Muscle of leg (tissue), 16 donors: ENCODE data around the gene IL22RA2. TPM values are rescaled to one million over a fixed set of nuclear protein-coding genes. Genes with fewer than 3 reads are reported as not detected.
"Not testable (repeated sequence)": the region's sequence is repeated elsewhere in the genome, so short reads cannot be mapped to it uniquely, and the experiment has no call there.

ENCODE experiments used
- DNase-seq: peaks from one replicate; pipeline ENCODE4 v3.0.0; 2013
- H3K27ac ChIP-seq: one replicate; pipeline ENCODE4 v1.5.1; 2013; ENCODE audit warnings: mild to moderate bottlenecking, low read length, control low read depth
- H3K27me3 ChIP-seq: one replicate; pipeline ENCODE4 v1.6.1; 2013; ENCODE audit warnings: low read length; ENCODE audit not compliant: control insufficient read depth, insufficient read depth
- H3K36me3 ChIP-seq: one replicate; pipeline ENCODE4 v1.6.1; 2013; ENCODE audit warnings: low read length; ENCODE audit not compliant: control insufficient read depth, insufficient read depth
- H3K4me1 ChIP-seq: one replicate; pipeline ENCODE4 v1.6.1; 2013; ENCODE audit warnings: low read length; ENCODE audit not compliant: control insufficient read depth, insufficient read depth
- H3K4me3 ChIP-seq: one replicate; pipeline ENCODE4 v1.5.1; 2013; ENCODE audit warnings: low read length, control low read depth
- H3K9me3 ChIP-seq: replicated peaks from 2 replicates; pipeline ENCODE4 v1.6.1; 2013; ENCODE audit warnings: low read depth, low read length; ENCODE audit not compliant: control insufficient read depth
- WGBS: methylation state at CpG from one replicate; pipeline ENCODE4 v1.1.5; 2013; ENCODE audit warnings: missing lambda C conversion rate; ENCODE audit not compliant: insufficient coverage; 5-methylcytosine and 5-hydroxymethylcytosine counted together
- long read RNA-seq, 11 donors: transcript quantifications; one replicate each; lab custom pipeline, GENCODE V29; 2026
- polyA plus RNA-seq, 8 donors: library from polyadenylated mRNA; unstranded; fragments of 120-200 nt; gene quantifications; one replicate each; pipeline versions ENCODE4 v1.2.1 to v1.2.3, GENCODE V29; 2013; ENCODE audit warnings: inconsistent platforms in 1 of 8, low replicate concordance in 1 of 8; ENCODE audit not compliant: insufficient read length in 8 of 8, insufficient read depth in 1 of 8
- total RNA-seq: library from RNA; stranded (reverse); fragments of 120-200 nt; gene quantifications from one replicate; pipeline ENCODE4 v1.2.4, GENCODE V29; 2013

IL22RA2 gene, protein sequence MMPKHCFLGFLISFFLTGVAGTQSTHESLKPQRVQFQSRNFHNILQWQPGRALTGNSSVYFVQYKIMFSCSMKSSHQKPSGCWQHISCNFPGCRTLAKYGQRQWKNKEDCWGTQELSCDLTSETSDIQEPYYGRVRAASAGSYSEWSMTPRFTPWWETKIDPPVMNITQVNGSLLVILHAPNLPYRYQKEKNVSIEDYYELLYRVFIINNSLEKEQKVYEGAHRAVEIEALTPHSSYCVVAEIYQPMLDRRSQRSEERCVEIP
- total RNA-seq (not detected), polyA plus RNA-seq (under 1 TPM in 1 of 8 donors, not detected in 7; 0.23 TPM)
- long read RNA-seq, donor 1 = 0 reads
- long read RNA-seq, donor 2 = 0 reads
- long read RNA-seq, donor 3 = 0 reads
- long read RNA-seq, donor 4 = 0 reads
- long read RNA-seq, donor 5 = 0 reads
- long read RNA-seq, donor 6 = 0 reads
- long read RNA-seq, donor 7 = 0 reads
- long read RNA-seq, donor 8 = 0 reads
- long read RNA-seq, donor 9 = 0 reads
- long read RNA-seq, donor 10 = 0 reads
- long read RNA-seq, donor 11 = 0 reads

DNA sequence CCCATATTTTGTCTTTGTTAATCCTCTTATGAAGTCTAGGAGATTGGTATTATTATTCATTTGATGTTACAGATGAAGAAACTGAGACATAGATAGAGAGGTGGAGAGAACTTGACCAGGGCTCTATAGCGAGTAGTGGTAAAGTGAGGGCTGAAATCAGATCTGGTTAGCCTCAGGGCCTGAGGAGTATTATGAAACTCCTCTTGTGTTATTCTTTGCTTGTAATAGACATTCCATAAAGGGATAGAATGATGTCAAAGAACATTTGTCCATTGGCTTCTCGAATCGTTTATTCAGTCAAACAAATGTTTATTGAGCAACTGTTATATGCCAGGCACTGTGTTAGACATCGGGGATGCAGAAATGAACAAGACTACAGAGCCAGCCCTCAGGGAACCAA is at the start of gene IL22RA2:
TSS of gene IL22RA2 (minus strand) at position 144 of the 400 bp plus-strand sequence. CDS start 11,895 bp downstream, outside the sequence.
- no peaks in the 10 kb centered on the region for H3K9me3 ChIP-seq
- no peaks in the 10 kb centered on the region for H3K27me3 ChIP-seq
- no peak within 1 kb of the TSS for H3K27ac ChIP-seq
- no peak within 1 kb of the TSS for H3K4me3 ChIP-seq
- DNase-seq = no peak
- no peaks in the 10 kb centered on the region for H3K36me3 ChIP-seq
- H3K4me1 ChIP-seq = no peaks in the 10 kb centered on the region
- WGBS = 100% methylated on average over 3 of the region's 4 CpGs

DNA sequence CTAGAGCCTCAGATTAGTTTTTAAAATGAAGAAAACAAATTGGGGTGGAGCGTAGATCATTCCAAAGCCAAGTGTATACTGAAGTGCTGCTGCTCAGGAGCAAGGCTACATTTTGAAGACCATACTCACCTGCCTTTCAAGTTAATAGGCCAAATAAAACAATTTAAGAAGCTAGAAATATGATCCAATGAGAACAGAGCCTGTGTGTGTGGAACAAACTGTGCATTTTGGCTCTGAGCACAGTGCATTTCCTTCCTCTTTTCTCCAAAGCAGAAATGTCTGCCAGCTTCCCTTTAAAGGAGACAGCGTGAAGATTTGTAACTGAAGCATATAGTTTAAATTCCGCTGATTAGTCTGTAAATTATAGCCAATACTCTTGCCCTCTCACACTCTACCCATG is 48.9 kb upstream of the IL22RA2 start:
- H3K4me1 ChIP-seq = peaks cover 20% of the 10 kb centered on the region

DNA sequence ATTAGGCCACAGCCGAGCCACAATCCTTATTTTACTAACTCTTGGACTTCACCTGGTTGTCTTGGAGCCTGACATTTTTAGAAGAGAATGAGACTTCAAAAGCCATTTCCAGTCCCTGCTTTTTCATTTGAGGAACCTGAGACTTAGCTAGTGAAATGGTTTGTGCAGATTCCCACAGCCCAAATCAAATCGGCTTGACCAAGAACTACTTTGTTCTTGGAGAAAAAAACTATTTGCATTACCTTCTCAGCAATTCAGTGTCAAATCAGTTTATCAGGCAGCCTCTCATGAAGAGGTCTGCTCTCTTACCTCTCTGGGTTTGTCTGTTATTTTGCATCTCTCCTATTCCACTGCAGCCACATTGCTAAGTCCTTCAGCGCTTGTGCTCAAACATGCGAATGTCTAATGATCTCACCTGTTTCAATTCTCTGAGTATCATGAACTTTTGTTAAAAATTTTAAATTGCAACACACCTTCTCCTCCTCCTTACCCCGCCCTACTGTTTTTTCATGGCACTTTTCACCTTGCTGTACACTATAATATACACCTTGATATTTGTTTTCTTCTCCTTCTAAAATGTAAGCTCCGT is 46.3 kb upstream of the IL22RA2 start:
- WGBS = 60% methylated on average over 2 of the region's 6 CpGs
- Histone ChIP-seq H3K27ac (peak overlapping the region; percentile 98), H3K27me3 (no peaks in the 10 kb centered on the region), H3K4me1 (peaks cover 27% of the 10 kb centered on the region), H3K4me3 (peak overlapping the region; percentile 84), H3K9me3 (no peaks in the 10 kb centered on the region), H3K36me3 (no peaks in the 10 kb centered on the region)
- DNase-seq = no peak

More for the DNA sequence above, 48.9 kb upstream of the IL22RA2 start:
- DNase-seq = peak; percentile 89
- no CpG with 5 or more reads among the region's 3 CpGs for WGBS
- no peak overlapping the region for H3K4me3 ChIP-seq
- H3K36me3 ChIP-seq = no peaks in the 10 kb centered on the region
- no peaks in the 10 kb centered on the region for H3K27me3 ChIP-seq
- no peaks in the 10 kb centered on the region for H3K9me3 ChIP-seq
- H3K27ac ChIP-seq = peak overlapping the region; percentile 79

DNA sequence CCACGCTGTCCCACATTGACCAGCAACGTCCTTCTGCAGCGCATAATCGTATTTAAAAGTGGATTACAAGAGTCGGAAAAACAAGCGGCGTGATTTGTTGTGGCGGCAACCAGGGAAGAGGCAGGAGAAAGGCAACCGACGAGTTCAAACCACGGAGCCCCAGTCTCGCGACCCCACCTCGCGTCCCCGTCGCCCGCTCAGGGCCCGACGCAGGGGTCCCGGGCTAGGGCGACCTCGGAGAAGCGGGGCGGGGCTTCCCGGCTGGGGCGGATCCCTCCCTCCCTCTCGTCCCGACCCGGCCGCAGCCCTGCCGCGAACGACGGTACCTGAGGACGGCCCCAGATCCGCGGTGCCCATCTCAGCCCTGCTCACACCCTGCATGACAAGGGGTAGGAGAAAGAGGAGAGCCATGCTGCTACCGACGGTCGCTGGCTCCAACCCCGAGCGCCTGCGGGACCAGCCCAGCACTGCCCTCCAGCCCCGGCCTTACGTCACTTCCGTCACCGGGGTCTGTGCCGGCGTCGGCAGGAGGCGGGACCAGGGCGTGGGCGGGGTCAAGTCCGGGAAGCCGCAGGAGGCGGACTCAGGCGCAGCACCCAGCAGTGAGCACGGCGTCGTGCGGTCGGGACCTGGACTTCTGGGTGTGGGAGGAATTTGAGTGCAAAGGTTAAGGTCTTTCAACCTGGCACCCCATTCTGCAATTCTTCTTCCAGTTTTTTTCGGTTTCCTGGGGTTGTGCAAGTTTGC is 45.6 kb upstream of the IL22RA2 start, which contains the start of gene IFNGR1:
TSS of gene IFNGR1 (minus strand) at position 469 of the 747 bp plus-strand sequence. CDS start at position 411, 58 bp downstream.
- peak; percentile 98 for DNase-seq
- 0% methylated on average over 45 of the region's 64 CpGs for WGBS
- Histone ChIP-seq H3K4me3 (peak within 1 kb of the TSS; percentile 84), H3K27ac (peak within 1 kb of the TSS; percentile 98), H3K36me3 (no peaks in the 10 kb centered on the region), H3K9me3 (no peaks in the 10 kb centered on the region), H3K27me3 (no peaks in the 10 kb centered on the region), H3K4me1 (peaks cover 25% of the 10 kb centered on the region)

DNA sequence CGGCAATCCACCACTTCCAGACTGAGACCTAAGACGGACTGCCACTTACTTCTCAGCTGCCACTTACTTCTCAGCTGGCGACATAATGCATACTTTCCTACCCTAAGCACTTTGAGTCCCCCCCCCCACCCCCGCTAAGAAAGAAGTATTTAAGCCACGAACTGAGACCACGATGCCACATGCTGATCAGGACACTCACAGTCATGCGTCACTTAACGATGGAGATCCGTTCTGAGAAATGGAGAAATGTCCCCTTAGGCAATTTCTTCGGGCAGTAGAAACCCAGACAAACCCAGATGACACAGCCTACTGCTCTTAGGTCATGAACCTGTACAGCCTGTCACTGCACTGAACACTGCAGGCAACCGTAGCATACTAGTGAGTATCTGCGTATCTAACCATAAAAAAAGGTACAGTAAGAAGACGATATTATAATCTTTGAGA is 45.1 kb upstream of the IL22RA2 start:
- Histone ChIP-seq H3K36me3 (no peaks in the 10 kb centered on the region), H3K27ac (peak overlapping the region; percentile 98), H3K9me3 (no peaks in the 10 kb centered on the region), H3K4me3 (peak overlapping the region; percentile 84), H3K4me1 (peaks cover 25% of the 10 kb centered on the region), H3K27me3 (no peaks in the 10 kb centered on the region)
- DNase-seq = peak; percentile 73
- 0% methylated on average over 2 of the region's 13 CpGs for WGBS

DNA sequence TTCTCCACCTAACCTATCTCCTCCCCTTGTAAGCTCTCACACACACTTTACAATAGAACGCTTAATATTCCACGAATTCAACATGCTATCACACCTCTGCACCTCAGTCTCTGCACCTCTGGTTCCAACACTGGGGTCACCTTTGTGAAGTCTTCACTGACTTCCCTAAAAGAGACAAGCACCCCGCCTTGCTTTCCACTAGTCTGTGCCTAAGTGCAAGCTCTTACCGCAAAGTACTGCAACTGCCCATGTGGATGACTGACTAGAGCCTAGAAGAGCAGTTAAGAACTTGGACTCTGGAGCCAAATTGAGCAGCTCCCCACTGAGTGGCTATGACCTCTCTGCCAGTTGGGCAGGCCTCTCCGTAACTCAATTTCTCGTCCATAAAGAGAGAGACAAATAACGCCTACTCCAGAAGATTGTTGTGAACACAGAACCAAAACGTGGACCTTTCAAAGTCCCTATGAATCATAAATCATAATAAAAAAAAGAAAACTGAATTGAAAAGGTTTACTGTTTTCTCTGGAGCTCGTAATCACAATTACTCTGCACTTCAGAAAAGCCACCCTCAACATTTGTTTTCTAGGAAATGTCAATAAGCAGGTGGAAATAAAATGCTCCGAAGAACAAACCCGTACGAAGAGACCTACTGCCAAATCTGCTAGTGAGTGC is 44.5 kb upstream of the IL22RA2 start:
- 43% methylated on average over 5 of the region's 12 CpGs for WGBS
- Histone ChIP-seq H3K4me1 (peaks cover 24% of the 10 kb centered on the region), H3K9me3 (no peaks in the 10 kb centered on the region), H3K27ac (peak overlapping the region; percentile 98), H3K36me3 (no peaks in the 10 kb centered on the region), H3K27me3 (no peaks in the 10 kb centered on the region), H3K4me3 (peak overlapping the region; percentile 84)
- DNase-seq = peak; percentile 57

DNA sequence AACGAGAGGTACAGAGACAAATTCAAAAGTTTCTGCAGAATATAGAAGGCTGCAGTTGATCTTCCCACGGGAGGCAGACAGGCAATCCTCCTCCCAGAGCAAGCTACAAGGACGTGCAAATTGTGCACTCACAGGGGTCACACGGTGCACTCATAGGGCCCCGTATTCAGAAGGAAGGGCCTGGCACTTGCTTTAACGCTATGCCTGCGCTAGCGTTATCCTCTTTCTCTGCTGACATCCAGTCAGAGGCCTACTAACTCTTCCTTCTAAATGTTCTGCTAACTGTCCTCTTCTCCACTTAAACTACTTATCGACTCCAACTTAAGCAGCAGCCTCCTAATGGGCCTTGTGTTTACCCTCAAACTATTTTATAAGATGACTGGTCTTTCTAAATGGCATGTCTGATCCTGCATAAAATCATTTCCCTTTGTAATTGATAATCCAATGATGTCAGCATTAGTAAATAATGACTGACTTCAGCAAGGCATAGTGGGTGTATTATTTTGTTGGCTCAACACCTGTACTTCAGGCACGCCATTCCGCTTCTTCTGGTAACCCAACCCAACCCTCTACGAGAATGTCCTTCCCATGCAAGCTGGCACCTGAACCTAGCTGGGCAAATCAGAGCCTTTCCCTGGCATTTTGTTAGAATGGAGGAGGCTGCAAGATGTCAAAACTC is 43.6 kb upstream of the IL22RA2 start:
- Histone ChIP-seq H3K4me1 (peaks cover 22% of the 10 kb centered on the region), H3K36me3 (no peaks in the 10 kb centered on the region), H3K27me3 (no peaks in the 10 kb centered on the region), H3K4me3 (no peak overlapping the region), H3K27ac (peak overlapping the region; percentile 21), H3K9me3 (no peaks in the 10 kb centered on the region)
- no peak for DNase-seq
- 45% methylated on average over 8 of the region's 12 CpGs for WGBS

DNA sequence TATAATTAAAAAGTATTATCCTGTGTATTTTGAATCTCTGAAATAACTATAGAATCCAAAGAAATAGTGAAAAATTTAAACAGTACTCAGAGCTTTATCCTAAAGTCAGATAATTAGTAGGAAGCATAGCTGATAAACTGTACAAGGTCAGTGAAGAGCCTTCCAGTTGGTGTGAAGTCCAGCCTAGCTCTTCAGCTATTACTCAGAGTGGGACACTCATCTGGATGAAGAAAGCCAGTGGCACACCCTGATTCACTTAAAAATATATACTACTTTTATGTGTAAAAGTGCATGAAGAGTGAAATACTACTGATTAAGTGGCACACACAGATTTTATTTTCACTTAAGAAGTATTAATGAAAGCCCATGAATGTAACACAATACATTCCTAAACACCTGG is 42.7 kb upstream of the IL22RA2 start:
- Histone ChIP-seq H3K4me1 (peaks cover 20% of the 10 kb centered on the region), H3K4me3 (no peak overlapping the region), H3K36me3 (no peaks in the 10 kb centered on the region), H3K27ac (peak overlapping the region; percentile 21), H3K9me3 (no peaks in the 10 kb centered on the region), H3K27me3 (no peaks in the 10 kb centered on the region)
- no peak for DNase-seq

DNA sequence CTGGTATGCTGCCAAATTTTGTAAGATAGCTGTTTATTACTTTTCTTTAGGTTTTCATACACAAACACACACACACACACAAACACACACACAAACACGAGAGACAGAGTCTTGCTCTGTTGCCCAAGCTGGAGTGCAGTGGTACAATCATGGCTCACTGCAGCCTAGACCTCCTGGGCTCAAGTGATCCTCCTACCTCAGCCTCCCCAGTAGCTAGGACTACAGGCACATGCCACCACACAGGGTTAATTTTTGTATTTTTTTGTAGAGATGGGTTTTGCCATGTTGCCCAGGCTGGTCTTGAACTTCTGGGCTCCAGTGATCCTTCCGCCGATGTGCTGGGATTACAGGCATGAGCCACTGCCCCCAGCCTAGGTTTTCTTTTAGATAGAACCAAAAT is 42.2 kb upstream of the IL22RA2 start:
- H3K4me1 ChIP-seq = peaks cover 20% of the 10 kb centered on the region
- not testable (repeated sequence) for H3K27ac ChIP-seq, H3K4me3 ChIP-seq, H3K27me3 ChIP-seq, H3K36me3 ChIP-seq, DNase-seq, H3K9me3 ChIP-seq
- 83% methylated on average over 1 of the region's 3 CpGs for WGBS
